NCI-H1092 (cell line): Measurements from ENCODE around the gene A3GALT2.

Experiments used
- DNase-seq: peaks from one replicate; lab custom pipeline; 2025; lab: John Stamatoyannopoulos, UW

A3GALT2 gene

DNA sequence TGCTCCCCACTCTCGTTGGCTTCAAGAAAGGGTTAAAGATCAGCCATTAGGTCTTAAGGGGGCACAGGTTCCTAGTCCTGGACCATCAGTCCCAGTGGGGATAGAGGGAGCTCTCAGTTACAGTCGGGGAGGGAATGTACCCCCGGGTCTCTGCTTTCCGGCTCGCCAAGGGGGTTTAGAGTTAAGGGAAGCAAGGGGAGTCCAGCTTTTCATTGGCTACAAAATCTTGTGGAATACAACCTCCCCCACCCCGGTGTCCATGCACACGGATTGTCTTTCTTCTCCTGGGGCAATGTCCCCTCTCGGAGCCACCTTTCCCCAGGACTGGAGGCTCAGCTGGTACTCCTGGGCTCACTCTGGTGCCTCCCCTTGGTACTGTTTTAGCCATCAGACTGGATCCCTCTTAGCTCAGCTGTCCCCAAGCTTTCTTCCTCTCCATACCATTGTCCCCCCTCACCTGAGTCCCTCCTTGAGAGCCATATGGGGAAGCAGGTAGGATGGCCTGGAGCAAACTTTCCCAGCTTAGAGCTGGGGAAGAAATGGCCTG is at the start of gene A3GALT2:
Gene A3GALT2, minus strand, starts transcription at position 480 of the 547 bp plus-strand sequence. Its CDS starts 0 bp downstream, at position 480.
- DNase-seq: no peak

DNA sequence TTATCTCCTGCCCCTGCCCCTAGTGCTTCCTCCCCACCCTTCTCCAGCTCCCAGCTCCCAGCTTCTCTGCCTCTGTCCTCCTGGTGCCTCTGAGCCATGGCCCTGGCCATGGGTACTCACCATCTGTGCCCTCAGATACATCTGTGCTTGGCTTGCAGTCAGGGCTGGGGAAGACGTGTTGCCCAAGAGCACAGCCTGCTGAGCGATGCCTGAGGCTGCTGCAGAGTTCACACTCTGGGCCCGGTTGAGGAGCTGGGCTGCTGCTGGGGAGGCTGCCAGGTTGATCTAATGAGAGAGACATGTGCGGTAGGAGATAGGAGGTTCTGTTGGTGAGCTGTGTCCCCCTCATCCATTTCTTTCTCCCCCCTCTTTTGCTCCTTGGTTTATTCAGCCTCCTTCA is 49.4 kb upstream of the A3GALT2 start:
- DNase-seq: no peak

DNA sequence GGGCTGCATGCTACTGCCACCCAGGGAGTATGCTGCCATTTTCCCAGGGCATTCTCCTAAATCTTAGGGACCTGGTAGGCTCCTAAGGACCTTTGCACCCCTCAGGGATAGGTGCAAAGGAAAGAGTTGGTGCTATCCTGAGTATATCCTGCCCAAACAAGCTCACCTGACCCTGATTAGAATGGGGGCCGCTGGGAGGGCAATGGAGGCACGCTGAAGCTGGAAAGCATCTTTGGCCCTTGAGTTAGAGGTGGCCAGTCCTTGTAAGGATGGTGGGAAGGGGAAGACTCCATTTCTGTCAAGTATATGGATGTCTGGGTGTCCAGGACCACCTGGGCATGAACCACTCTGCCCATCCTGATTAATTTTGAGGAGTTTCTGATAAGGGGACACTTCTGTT is 48.9 kb upstream of the A3GALT2 start:
- no peak for DNase-seq

DNA sequence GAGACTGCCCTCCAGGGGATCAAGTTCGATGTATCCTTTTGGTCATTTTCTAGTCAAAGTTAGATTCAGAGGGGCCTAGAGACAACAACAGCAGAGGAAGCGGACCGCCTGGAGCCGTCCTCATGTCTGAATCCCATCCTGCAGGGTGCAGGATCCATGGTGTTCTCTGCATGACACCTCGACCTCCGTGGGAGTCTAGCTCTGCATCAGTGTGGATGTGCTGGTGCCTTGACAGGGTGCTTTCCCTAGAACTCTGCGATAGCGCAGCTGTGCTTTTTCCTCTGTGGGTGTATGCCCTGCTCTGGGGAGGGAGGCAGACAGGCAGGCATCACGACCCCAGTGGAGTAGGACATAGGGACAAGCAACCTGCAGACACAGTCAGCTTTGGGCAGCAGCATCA is 48.2 kb upstream of the A3GALT2 start:
- no peak for DNase-seq

DNA sequence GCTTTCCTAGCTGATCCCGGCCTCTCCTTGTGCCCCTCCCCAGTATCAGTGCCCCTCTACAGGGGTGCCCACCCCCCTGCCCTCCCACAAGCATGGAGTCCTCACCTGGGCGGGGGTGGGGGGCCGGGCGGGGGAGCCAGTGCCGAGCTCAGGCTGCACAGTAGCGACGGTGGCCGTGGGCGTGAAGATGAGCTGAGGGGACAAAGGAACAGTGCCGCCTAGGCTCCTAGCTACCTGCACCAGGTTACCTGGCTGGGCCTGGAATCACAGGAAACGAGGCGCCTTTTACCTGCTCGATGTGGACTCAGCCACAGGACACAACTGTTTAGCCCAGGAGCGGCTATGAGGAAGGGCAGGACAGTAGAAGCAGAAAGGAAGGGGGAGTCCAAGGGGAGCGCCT is 47.5 kb upstream of the A3GALT2 start:
- no peak for DNase-seq

DNA sequence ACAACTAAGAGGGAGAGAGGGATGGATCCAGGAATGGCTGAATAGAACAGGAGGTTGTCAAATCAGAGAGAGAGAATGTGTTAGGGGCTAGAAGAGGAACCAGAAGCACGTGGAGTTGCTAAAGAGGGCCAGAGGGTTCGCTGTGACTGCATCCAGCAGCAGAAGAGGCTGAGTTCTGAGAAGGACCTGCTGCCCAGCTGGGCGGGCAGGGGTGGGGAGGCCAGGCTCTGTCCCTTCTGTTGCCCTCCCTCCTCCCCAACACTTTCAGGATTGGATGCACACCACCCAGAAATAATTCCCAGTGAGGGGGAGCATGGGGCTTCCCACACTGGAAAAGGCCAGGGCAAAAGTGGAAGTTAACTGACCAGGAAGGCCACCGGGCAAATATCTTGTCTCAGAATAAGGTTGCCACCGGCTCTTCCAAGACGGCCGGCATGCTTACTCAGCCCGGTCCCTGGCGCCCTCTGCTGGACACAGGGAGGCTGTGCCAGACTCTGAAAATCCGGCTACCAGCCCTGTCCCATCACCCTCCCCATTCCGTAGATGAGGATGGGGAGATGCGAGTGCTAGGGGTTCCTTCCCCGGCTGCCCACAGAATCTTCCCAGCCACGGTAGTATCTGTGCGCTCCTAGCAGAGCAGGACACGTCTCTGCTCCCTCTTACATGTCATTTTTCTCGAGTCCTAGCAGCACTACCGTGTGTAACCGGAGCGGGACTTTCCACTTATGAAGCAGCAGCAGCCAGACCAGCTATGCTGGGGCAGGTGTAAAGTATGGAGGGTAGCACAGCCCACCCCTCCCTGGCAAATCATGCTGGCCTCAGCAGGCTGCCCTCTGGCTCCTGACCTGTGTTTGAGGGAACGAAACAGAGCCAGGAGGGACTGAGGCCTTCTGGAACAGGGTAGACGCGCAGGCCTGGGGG is 46.8 kb upstream of the A3GALT2 start:
- DNase-seq: peak; percentile 83

DNA sequence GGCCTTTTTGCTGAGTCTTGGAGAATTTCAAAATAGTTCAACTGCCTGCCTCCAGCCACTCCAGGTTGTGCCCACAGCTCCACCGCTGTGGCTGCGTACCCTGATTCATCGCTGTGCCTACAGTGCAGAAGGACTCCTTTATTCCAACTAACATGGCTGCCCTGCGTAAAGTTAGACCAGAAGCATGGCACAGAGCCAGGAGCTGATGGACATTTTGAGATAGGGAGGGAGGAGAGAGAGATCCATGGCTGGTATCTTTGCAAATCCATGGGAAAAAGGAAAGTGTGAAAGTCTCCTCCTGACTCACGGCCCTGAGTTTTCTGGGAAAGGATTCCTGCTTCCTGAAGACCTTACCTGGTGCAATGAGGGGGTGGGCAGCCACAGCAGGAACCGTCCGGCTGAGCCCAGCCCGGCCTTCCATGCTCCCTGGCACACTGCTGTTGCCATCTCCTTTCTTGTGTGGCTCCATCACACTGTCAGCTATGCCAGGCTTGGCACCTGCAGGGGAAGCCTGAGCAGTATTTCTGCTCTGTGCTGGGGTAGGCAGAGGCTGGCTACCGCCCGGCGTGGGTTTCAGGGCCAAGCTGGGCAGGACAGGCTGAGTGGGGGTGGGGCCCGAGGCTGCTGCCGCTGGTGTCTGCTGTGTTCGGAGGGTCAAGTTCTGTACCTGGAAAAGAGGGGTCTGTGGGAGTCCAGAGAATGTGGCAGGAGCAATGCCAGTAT is 46.0 kb upstream of the A3GALT2 start:
- DNase-seq: no peak

DNA sequence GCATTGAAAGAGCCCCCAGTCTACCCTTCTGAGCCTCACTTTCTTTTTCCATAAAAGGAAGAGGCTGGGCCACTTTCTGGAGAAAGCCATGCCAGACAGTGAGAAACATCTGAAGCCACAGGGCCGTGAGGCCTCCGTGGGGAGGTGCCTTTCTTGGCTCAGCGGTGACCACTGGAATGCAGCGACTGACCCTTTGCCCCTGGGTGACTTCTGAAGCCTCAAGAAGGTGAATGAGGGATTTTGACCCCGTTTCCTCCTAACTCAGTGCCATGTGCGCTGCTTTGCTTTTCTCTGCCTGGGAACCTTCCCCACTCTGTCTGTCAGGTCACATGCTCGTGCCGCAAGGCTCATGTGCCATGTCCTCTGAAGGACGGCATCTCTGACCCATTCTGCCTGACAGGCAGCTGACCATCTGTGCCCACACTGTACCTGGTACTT is 44.7 kb upstream of the A3GALT2 start:
- no peak for DNase-seq

DNA sequence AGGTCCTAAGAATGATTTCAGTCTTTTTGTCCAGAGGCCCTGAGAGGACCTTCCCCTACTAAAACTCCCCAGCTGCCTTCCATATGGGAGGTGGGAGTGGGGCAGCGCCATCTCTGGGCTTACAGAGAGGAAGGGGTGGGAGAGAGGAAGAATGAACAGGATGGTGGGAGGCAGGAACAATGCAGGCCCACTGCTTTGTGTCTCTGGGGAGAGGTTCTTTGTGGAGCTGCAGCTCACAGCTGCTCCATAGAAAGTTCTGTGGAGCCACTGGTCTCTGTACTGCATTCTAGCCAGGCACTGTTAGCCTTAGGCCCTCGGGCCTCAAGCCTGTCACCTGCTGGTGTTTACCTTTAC is 43.6 kb upstream of the A3GALT2 start:
- DNase-seq: no peak

DNA sequence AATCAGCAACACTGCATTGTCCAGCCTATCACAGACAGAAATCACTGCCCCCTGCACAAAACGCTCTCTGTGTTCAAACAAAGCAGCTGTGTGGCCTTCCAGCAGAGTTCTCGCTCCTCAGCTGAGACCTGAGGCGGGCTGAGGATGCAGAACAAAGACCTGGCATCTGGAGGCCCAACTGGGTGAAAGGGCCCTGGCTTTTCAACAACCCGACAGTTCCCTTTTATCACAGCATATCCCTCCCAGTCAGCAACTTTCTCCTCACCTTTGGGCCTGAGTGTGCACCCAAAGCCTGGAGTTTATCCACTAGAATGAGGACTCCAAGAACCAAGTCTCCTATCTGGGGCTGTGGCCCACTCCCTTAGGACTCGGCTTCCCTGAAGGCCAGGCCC is 42.6 kb upstream of the A3GALT2 start:
- no peak for DNase-seq

DNA sequence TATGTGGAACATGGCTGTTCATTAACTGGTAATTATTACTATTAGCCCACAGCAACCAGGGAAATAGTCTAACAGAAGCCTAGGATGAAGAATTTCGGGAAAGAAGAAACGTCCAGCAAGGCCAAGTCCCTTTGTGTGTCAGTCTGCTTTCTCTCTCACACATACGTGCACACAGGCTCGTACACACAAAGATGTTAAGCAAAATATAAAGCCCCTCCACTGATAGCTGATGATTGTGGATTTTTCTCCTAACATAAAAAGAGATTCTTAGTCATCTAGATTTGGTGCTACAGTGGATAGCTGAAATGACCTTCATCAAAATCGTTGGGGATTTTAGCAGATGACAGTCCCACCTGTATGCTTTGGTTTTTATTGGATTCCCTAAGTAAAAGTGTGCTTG is 42.1 kb upstream of the A3GALT2 start:
- no peak for DNase-seq

DNA sequence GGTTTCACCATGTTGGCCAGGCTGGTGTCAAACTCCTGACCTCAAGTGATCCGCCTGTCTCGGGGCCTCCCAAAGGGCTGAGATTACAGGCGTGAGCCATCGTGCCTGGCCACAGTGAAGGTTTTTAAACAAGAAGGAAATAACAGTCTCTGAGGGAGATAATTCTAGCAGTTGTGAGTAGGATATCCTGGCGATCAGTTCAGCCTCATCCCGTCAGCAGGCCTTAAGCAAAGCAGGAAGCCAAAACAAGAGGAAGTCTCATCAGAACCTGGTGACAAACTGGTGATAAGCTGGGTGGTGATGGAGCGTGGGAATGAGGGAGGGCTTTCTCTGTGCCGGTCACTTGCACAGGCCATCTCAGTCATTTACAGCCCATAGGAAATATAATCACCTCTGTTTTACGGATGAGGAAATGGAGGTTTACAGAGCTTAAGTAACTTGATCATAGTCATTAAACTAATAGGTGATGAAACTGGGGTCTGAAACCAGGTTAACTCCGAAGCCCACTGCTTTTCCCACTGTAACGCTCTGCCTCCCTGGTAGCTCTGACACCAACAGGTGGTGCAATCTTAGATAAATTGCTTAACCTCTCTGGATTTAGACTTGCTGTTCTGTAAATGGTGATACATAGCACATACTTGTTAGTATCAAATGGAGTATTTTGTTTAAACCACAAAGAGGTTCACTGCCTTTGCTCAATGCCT is 40.8 kb upstream of the A3GALT2 start:
- no peak for DNase-seq

DNA sequence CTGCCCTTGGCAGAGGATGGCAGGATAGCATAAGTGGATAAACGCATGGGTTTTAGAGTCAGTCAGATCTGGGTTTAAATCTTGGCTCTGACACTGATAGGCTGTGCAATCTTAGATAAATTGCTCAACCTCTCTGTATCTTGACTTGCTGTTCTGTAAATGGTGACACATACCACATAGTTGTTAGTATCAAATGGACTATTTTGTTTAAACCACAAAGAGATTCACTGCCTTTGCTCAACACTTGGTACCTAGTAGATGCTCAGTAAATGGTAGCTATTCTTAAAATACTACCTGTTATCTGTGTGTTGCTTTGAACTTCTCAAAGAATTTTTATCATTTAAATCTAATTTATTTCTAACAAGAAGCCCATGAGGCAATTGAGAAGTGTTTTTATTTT is 39.5 kb upstream of the A3GALT2 start:
- DNase-seq: no peak

DNA sequence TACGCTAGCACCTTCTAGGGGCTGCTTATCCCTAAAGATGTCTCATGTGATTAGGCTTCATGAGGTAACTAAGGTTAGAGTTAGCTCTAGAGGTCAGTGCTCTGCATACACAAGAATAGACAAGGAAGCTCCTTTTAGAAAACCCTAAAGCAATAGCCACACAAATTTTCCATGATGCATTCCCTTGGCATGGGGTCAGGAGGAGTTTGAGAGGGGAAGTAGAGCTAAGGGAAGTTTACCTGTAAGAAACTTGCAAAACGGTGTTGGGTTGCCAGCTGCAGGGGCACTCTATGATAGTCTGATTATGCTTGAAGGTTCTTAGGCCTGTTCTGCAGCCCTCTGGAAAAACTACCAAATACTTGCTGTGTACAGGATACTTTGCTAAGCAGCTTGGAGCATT is 39.0 kb upstream of the A3GALT2 start:
- DNase-seq: no peak

DNA sequence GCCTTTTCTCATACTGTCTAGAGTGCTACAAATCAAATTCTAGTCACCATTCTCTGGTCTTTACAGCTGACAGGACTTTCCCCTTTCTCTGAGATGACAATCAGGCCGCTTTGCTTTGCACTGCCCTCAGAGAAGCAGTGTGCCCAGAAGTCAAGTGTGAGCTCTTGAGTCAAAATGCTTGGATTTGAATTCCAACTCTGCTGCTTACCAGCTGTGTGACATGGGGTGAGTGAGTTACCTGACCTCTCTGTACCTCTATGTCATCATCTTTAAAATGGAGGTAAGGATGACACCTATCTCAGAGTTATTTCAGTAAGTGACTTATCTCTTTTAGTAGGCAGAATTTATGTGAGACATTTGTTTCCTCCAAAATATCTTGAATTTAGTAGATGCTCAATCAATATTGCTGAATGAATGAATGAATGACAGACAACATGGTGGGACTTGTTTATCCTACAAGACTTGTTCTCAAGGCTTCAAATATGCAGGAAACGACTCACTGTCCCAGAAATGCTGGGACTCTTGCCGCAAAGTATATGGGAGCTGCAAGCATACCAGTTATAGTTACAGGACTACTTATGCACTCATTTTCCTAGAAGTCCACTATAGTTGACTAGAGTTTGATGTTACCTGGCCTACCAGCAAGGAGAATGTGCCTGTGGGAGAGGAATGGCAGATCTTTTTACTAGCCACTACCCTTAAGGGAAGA is 38.1 kb upstream of the A3GALT2 start:
- no peak for DNase-seq

DNA sequence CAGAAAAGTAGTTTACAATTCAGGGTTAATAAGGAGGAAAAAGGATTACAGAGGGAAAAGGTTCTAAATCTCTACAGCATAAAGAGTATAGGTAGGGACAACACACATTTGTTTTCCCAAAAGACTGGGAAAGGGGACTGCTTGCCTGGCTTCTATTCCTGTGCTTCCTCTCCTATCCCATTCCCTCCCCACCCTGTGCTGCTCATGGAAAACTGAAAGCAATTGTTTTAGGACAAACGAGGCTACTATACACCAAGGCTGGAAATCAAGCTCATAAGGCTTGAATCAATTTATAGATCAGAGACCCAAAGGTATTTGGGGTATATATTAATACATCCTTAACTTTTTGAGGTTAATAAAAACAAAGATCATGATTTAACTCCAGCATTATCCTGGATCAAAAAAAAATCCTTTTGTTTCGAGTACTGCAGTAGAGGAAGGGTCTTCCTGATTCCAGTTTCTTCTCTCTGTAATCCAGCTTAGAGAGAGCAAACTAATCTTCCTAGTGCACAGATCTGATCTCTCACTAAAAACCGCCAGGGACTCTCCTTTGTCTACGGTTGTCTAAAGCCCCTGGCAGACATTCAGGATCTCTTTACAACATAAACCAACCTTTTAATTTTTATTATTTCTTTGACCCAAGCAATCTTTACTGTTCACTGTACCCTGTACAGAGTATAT is 37.4 kb upstream of the A3GALT2 start:
- DNase-seq: no peak

DNA sequence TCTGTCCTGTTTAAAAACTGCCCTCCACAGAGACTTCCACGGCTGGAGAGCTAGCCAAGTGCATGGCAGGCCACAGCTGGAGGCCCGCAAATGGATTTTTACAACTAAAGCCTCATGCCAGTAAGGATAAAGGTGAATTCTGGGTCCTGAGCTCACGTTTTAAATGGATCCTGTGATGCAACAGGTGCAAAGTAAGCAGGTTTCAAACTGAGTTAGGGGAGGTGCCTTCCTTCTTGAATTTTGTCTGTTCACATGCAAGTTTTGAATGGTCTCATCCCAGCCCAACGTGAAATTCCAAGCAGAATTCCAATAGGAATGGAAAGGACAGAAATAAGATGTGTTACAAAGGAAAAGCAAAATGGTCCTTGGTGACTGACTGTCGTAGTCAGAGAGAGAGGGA is 36.2 kb upstream of the A3GALT2 start:
- DNase-seq: no peak

DNA sequence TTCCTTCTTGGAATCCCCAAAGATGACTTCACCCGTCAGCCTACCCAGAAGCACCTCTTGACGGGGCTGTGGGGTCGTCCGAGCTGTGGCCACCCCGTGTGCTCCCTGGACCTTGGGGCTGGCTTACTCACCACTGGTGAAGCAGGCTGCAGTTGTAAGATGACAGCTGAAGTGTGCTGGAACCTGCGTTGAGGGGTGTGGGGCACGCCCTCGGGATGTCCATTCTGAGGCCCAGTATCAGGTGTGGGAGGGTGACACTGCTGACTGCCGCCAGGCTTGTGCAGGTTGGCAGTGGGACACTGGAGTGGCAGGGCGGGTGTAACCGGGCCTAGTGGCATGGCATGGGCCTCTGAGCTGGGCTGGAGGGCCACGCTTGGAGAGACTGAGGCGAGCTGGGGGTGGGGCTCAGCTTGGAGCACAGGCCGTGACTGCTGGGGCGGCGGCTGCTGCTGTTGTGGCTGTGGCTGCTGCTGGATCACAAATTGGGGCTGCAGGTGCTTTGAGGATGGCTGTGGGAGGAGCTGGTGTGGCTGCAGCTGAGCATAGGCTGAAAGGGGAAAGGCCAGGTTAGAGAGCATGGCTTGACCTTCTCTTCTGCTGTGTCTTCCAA is 33.9 kb upstream of the A3GALT2 start:
- DNase-seq: no peak

DNA sequence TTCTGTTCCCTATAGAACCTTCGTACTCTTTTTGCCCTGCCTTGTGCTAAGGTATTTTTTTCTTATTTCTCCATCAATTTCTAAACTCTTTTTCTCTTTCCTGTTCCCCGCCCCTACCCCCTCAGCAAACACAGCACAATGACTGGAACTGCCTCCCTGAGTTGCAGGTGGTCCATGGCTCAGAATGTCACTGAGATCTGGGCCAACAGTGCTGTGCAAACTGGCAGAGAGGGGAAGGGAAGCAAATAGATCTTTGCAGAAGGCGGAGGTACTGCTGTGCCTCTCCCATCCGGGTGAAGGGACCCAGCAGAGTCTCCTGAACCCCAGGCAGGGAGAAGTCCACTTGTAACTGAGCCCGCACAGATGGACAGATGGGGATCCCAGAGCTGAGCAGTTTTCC is 32.6 kb upstream of the A3GALT2 start:
- DNase-seq: no peak

DNA sequence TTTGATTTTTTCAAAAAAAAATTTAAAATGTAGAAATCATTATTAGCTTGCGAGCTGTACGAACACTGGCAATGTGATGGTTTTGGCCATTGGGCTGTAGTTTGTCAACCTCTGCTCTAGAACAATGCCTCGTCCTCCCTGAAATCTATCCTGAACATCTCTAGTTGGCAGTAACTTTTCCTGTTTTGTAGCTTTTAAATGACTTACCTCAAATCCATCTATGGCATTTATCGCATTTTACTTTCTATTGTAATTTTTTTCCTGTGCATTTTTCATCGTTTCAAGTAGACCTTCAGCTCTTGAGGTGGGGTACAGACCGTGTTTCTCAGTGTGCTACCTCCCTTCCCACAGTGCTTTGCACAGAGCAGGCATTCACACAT is 30.4 kb upstream of the A3GALT2 start:
- DNase-seq: no peak
